Epidermal melanocyte (primary cell): ENCODE measurements around the gene ZNF189.
A peak's percentile ranks its signal among the peaks of the same experiment; 100 is the strongest.

ENCODE experiments used
- DNase-seq: peaks from one replicate; pipeline ENCODE4 v3.0.0; 2011; ENCODE audit warnings: low spot score; ENCODE audit not compliant: insufficient read length

ZNF189 gene

DNA sequence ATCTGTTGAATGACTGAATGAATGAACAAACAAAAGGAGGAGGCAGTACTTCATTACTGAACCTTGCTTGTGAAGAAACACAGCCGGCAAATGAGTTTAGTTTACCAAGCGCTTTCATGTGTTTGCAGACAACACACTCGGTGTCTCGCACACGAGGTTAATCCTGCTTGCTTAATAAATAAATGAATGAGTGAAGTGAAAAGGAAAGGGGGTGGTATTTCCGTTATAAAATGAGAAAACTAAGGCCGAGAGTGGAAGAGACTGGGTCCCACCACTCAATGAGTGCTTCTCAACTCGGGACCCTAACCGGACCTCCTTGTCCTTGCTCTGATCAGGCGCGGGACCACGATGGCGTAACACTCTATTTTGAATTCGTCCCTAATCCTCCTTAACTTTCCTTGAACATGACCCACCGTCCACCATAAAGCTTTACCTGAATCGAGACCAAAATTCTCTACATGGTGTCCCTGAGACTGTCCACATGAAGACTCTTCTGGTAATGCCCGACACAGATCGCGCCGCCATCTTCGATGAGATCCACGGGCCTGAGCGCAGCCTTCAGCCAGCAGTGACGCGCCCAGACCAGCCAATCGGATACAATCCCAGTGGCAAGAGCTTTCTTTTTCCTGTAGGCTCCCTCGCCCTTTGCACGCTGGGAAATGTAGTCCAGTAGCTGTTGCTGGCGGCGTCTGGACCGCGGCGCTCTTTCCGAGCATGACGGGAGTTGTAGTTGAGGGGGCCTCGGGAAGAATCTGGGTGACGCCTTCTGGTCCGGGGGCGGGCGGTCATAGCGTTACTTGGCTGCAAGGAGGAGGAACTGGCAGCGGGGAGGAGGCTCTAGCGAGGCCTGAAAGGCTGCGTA lies at the start of gene ZNF189, which contains the start of gene MRPL50:
TSS of gene ZNF189 (plus strand) at position 784 of the 862 bp plus-strand sequence. CDS start 306 bp downstream, outside the sequence.
TSS of gene MRPL50 (minus strand) at position 551 of the 862 bp plus-strand sequence. CDS start at position 525, 26 bp downstream.
- DNase-seq = peak; percentile 90

DNA sequence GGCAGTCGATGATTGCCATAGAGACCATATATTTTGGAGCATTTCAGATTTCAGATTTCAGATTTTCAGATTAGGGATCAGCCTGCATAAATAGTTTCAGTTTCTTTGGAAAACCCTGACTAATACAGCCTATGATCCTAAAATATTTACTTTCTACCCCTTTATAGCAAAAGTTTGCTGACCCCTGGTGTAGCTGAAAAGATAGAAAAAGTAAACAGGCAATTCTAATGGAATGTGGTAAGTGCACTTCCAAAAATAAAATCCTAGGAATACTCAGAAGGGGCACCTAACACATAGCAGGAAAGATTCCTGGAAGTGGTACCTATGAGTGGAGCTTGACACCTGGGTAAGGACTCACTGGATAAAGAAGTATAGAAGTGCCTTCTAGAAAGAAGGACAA lies 48.4 kb upstream of the ZNF189 start:
- DNase-seq = no peak

DNA sequence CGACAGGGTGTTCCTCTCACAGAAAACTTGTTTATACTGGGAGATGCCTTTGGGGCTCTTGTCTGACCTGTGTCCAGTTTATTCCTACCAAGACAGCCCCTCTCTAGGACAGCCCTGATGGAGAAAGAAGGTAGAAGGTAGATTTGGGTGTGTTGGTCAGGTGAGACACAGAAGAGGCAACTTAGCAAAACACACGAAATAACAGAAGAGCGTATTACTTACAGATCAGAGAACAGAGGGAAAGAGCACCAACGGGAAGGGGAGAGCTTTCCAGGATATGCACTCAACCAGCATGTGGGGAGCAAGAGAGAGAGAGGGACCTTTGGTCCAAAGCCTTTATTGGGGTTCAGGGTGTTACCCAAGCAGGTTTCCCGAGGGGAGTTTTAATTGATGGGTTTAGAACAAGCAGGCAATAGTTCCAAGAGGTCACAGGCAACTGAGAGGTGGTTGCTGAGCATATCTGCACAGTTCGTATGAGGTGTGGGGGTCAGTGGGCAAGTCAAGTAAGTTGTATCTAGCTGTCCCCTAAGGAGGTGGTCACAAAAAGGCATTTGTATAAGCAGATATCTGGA lies 45.7 kb upstream of the ZNF189 start:
- DNase-seq = no peak

DNA sequence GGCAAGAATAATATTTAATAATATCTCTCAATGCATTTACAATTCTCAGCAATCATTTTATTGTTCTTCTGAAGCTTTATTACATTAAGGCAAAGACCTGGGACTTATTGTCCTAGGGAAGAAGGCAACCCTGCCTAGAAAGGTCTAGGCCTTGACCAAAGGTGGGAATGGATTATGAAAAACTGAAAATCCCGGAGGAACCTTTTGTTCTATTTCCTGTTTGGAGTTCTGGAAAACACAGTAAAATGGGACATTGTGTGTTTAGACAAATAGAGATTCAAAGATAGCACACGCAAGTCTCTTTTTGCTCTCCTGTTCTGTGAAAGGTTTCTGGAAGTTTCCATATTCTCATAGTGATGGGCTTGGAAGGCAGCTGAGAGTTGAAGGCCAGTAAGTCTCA lies 45.0 kb upstream of the ZNF189 start:
- DNase-seq = no peak

DNA sequence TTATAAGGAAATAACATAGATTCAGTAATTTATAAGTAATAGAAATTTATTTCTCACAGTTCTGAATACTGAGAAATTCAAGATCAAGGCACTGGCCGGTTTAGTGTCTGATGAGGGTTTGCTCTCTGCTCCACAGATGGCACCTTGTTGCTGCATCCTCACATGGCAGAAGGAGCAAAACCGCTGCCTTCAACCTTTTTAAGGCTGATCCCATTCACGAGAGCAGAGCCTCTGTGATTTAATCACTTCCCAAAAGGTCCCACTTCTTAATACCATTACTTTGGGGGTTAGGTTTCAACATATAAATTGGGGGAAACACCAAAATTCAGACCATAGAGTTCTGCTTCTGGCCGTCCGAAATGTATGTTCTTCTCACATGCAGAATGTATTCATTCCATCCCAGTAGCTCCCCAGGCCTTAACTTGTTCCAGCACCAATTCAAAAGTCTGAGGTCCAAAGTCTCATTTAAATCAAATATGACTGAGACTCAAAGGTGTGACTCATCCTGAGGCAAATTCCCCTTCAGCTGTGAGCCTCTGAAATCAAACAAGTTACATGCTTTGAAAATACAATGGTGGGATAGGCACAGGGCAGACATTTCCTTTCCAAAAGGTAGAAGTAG lies 44.4 kb upstream of the ZNF189 start:
- no peak for DNase-seq

DNA sequence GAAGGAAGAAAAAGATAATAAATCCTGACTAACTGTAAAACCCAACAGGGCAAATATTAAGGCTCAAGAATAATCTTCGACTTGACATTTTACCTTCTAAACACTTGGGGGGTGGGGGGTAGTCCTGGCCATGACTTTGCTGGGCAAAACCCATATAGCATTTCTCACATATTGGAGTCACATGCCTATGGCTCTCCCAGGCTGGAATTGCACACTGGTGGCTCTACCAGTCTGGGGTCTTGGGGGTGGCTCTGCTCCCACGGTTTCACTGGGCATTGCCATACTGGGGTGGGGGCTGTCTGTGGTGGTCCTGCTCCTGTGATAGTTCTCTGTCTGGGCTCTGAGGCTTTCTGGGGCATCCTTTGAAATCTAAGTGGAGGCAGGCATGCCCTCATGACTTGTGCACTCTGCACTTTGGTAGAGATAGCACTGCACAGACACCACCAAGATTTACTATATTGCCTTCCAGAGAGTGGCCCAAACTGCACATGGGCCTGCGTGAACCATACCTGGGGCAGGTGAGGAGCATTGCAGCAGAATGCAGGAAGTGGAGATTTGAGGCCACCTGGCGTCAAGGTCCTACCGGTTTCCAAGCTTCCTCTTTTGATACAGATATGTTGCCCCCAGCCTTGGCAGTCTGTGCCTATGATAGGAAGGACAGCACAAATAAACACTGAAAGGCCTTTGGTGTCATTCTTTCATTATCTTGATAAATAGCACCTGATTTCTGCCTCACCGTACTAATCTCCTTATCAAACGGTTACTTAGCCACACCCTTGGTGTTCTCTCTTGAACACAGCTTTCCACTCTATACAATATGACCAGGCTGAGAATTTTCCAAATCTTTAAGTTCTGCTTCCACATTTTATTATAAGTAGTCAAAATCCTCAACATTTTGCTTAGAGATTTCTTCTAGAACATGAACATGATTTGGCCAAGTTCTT lies 43.6 kb upstream of the ZNF189 start:
- DNase-seq = no peak

DNA sequence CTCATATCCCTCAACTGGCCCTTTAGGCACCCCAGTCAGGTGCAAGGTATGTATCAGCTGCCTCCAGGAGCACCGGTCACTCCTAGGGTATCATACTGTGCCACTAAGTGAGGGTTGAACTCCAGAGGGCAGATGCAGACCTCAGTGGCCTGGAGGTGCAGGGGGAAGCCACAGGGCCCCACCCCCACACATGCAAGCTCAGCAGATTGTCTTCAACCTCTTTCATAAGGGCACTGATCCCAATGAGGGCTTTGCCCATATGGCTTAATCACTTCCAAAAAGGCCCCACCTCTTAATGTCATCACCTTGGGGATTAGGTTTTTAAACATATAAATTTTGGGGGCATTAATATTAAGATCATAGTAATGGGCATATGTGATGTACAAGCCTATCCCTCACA lies 42.0 kb upstream of the ZNF189 start:
- no peak for DNase-seq

DNA sequence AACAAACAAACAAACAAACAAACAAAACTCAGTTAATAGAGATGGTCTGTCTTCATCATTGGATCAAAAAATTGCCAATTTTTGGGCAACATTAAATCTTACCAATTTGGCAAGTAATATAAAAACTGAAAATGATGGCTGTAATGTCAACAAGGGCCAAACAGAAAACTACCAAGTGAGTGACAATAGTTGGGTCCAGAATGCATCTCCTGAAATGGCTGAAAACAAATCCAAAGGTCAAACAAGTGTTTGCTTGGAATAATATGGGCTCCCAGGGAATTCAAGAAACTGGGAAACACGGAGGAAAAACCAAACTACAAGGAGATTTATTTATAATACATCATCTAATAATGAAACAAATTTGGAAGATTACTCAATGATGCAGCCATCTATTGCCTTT lies 39.0 kb upstream of the ZNF189 start:
- no peak for DNase-seq

DNA sequence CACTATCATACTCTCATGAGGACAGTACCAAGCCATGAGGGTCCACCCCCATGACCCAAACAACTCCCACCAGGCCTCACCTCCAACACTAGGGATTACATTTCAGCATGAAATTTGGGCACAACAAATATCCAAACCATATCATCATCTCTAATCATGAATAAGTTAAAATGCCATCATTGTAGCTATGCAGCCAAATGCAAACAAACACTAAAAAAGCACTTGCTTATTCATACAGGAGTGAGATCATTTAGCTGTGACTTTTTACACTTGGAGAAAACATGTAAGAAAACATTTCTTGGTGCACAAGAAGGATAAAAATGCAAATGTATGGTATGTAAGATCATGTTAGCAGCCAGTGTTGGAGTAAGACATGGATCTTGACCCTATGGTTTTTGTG lies 38.0 kb upstream of the ZNF189 start:
- no peak for DNase-seq

DNA sequence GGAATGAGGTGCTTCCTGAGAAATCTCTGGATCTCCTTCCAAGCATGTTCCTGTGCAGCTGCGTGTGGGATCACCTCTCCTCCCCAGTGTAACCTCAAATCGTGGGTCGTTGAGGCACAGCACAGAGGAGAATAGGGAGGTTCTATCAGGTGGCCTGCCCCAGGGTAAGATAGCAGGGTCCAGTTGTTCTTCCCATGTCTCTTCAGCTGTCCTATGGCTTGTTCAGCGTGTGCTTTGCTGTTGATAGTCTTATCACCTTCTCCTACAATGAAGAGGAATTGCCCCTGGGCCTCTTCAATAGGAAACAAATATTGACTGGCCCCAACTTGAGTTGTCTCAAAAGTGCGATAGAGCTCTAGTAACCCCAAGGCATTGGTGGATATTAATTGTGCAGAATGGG lies 36.2 kb upstream of the ZNF189 start:
- no peak for DNase-seq

DNA sequence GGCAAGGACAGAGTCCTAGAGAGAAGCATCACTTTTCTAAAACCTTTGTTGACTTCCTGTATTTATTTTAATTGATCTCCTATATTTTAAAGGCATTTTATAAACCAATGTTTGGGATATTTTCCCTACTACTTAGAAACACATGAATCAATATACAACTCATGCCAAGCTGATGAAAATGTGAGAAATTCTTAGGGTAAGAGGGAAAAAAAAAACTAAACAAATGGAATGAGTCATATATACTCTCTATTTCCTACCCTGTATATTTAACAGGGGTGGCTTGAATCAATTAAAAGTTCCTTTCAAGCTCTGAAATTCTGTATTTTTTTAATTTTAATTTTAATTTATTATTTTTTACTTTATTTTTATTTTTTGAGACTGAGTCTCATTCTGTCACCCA lies 33.5 kb upstream of the ZNF189 start:
- DNase-seq = no peak

DNA sequence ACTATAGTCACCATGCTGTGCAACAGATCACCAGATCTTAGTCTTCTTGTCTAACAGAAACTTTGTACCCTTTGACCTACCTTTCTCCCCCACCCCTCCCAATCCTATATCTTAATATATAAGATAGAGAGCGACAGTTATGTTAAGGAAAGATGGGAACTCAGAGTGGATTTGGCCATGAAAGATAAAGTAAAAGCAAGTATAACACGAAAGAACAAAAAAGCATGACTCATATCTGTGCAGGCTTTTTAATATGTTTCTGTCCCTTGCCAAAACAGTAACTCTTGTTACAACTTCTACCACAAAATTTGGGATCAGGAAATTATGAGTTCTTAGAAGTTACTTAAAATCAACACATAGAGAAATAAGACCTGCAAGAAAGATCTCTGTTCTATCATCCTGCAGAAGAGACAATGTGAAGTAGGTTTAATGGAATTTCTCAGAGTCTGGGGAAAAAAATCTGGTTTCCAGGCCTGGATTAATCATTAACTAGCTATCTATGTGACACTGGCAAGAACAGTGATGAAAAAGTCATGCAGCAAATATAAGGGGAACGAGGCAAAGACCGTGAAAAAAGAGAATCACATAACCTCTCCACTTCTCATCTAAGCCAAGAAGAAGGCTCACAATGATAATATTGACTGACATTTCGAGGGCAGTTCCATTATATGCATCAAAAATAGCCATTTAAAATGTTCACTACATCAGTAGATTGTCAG lies 32.5 kb upstream of the ZNF189 start:
- DNase-seq = no peak

DNA sequence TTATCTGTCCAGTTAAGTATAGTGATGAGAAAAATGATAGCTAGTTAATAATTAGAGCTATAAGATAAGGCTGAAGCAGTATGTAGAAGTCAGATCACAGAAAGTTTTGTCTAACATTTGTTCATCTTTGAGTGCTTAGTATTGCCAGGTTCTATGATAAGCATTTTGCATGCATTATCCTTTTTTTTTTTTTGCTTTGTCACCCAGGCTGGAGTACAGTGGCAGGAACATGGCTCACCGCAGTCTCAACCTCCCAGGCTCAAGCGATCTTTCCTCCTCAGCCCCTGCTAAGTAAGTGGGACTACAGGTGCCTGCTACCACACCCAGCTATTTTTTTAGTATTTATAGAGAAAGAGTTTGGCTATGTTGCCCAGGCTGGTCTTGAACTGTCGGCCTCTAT lies 31.3 kb upstream of the ZNF189 start:
- DNase-seq = no peak

DNA sequence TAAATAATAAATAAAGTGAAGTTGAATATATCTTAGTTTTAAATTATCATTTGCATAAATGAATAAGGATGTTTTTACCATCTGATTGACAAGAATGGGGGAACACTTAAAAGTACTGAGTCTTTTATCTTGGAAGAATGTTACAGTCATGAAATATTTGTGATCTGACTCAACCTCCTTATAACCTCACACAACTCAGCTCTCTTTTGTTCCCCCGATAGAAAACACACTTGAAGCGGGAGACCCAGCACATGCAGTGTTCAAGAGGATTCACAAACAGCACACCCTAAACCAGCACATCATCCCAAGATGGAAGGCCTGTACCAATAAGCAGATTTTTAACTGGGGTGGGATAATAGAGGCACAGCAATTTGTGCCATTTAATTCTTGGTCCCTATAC lies 29.4 kb upstream of the ZNF189 start:
- DNase-seq = no peak

DNA sequence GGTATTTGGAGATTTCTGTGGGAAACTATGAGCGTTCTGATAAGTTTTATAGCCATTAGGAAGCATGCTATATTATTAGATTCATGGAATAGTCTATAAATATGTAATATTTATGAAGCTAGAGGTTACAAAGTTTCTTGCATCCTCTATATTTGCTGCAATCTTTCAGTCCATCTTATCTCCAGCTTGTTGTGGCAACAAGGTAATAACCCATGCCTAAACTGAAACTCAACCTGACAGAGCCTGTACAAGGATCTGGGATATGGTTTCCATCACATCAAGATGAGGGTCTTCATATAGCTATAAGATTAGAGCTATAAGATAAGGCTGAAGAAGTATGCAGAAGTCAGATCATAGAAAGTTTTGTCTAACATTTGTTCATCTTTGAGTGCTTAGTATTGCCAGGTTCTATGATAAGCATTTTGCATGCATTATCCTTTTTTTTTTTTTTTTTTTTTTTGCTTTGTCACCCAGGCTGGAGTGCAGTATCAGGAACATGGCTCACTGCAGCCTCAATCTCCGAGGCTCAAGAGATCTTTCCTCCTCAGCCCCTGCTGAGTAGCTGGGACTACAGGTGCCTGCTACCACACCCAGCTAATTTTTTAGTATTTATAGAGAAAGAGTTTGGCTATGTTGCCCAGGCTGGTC lies 28.6 kb upstream of the ZNF189 start:
- no peak for DNase-seq

DNA sequence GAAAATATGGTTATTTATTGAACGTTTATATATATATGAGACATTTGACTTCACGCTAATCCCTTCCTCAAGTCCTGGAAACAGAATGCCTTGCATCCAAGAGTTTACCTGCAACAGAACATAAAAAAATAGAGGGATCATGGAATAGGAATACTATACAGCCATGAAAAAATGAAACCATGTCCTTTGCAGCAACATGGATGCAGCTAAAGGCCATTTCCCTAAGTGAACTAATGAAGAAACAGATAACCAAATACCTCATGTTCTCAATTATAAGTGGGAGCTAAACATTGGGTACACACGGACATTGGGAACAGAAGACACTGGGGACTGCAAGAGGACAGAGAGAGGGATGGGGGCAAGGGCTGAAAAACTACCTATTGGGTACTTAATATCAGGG lies 26.8 kb upstream of the ZNF189 start:
- no peak for DNase-seq

DNA sequence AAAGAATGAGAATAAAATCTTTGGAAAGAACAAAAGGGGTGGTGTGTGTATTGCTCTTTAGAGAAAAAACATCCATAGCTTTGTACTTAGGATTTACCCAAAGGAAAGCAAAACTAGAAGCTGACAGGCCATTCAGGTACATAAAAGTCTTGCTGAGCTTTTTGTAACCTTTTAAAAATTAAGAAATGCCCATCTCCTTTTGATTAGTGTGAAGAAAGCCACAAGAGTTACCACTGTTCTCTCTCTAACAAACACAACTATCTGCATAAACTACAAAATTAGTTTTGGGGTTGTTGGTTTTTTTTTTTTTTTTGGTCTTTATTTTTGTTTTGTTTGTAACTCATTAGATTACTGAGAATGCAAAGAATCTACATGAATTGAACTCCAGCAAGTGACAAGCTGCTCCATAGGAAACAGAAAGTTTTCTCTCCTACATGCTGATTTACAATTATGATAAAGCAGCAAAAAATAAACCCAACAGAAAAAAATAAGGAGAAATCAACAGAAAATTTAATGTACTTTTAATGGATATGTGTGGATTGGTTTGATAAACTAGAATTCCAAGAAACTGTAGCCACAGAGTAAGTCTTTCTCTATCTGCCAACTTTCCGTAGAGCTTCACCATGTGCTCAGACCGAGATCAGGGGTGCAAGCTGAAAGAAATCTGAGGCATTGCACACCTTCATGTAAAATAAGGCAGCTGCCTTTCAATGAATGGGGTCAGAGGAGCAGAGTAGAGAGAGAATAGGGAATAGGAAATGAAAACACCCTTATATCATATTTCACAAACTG lies 26.1 kb upstream of the ZNF189 start:
- DNase-seq = no peak

DNA sequence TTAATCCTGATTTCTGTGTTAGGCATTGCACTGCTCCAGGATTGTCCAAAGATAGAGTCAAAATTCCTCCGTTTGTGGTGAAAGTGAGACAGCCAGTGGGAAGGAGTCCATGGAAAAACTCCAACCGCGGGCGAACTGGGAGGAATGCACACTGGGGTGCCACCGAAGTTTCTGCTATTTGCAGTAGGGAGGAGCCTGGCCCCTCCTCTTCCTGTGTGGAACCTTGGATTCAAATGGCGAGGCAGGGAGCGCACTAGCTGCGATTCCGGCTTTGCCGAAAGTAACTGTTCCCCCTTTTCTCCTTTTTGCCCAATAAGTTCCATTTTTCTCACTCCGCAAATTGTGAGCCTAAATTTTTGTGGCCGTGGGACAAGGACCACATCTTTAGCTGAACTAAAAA lies 23.1 kb upstream of the ZNF189 start:
- DNase-seq = no peak

DNA sequence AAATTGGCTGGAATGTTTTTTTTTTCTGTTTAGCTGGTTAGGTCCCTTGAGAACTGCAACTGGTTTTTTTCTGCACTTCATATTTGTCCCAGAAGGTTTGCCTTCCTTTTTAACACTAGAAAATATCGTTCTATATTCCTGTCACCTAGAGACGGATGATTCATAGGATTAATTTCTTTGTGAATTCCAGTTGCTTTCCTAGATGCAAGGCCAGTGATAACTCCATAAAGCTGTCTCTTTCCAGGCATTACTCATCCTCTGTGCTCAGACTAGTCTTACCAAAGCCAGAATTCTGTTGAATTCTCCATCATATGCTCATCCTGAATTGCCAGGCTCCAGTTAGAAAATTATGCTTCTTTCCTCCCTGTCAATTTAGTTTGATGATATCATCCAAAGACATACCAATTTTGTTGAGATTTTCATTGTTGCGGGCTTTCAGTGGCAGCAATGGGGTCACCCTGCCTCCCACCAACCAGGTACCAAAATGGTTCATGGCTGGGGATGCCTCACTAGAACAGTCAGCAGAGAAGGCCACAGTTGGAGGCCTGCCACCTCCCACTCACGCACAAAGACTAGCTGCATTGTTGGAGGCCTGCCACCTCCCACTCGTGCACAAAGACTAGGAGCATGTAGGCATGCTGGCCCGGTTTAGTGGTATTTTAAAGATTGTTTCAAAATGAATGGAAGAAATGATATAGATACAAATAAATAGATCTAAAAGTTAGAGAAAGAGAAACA lies 22.4 kb upstream of the ZNF189 start:
- no peak for DNase-seq
